AG04450 (cell line): ENCODE results near the gene TRIM22. TPM values are rescaled to one million over a fixed set of nuclear protein-coding genes. Genes with fewer than 3 reads are reported as not detected.
"Not testable (repeated sequence)": the region's sequence is repeated elsewhere in the genome, so short reads cannot be mapped to it uniquely, and the experiment has no call there.

Experiments used
- CTCF ChIA-PET: fragments of 300-600, 350-600 bp; formaldehyde crosslinking; extraction: SDS; loops from one replicate; lab custom pipeline; 2022; ENCODE audit warnings: antibody characterized with exemption, inconsistent platforms; lab: Charles Lee
- POLR2A ChIA-PET: fragments of 350-600 bp; formaldehyde crosslinking; extraction: SDS; loops from one replicate; lab custom pipeline; 2021; ENCODE audit warnings: antibody characterized with exemption, inconsistent platforms; lab: Yijun Ruan, JAX
- DNase-seq: peaks from one replicate; pipeline ENCODE4 v3.0.0-alpha.2; 2011; ENCODE audit warnings: low read depth, low spot score
- H3K27ac ChIP-seq: one replicate; pipeline ENCODE4 v1.5.1; 2012; ENCODE audit warnings: low read depth, low read length, control low read depth
- H3K27me3 ChIP-seq: one replicate; pipeline ENCODE4 v1.6.0; 2012; ENCODE audit warnings: low read length; ENCODE audit not compliant: control insufficient read depth, insufficient read depth
- H3K4me3 ChIP-seq: 2 replicates; pipeline ENCODE4 v1.5.1; 2011; ENCODE audit warnings: mild to moderate bottlenecking, low read depth, low read length, control low read depth
- H3K9me3 ChIP-seq: 2 replicates; pipeline ENCODE4 v1.5.1; 2012; ENCODE audit warnings: low read length; ENCODE audit not compliant: control insufficient read depth, insufficient read depth
- CTCF ChIP-seq: IDR thresholded peaks from 2 replicates; pipeline ENCODE4 v1.5.1; 2011; ENCODE audit warnings: low read depth, low read length, control low read depth, inconsistent platforms
- polyA plus RNA-seq: library from polyadenylated mRNA; depleted of rRNA; stranded (reverse); fragments of >200 nt; gene quantifications from 2 replicates; pipeline ENCODE4 v1.2.3, GENCODE V29; 2011

The TRIM22 gene
- polyA plus RNA-seq, 1 experiment = 100 TPM

- Histone ChIP-seq H3K4me3 (no peak overlapping the region), H3K27me3 (no peaks in the 10 kb centered on the region), H3K9me3 (no peaks in the 10 kb centered on the region), H3K27ac (no peak overlapping the region)
- POLR2A ChIA-PET = no interaction called here
- peak; percentile 52 for TF ChIP-seq CTCF
- no peak for DNase-seq
- CTCF ChIA-PET = no interaction called here
These were observed 22.9 kb downstream of the TRIM22 start for GRCh38 chr11:5712507-5712906.

DNA sequence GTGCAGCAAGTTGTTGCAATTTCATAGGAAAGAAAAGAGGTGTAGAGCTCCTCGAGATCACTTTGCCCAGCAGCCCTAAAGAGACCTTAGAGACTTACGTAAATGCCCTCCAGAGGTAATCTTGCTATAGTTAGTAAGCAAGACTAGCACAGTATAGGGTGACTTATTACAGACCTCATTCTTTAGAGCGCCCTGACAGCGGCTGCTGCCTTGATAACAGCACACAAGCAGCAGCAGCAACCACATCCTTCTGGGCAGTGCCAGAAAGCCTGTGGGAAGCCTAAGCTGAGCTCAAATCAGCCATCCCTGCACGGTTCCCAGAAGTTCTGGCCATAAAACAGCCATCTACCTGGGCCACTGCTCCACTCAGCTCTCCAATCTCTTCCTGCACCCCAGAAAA lies 24.1 kb downstream of the TRIM22 start:
- H3K9me3 ChIP-seq = no peaks in the 10 kb centered on the region
- H3K27ac ChIP-seq = no peak overlapping the region
- no peak for TF ChIP-seq CTCF
- DNase-seq = no peak
- CTCF ChIA-PET = interaction anchor here (0.6 kb wide), 1 partner anchor 67 kb away, joined by 3 read pairs; no protein-coding TSS in a partner anchor
- H3K27me3 ChIP-seq = no peaks in the 10 kb centered on the region
- POLR2A ChIA-PET = no interaction called here
- H3K4me3 ChIP-seq = no peak overlapping the region

DNA sequence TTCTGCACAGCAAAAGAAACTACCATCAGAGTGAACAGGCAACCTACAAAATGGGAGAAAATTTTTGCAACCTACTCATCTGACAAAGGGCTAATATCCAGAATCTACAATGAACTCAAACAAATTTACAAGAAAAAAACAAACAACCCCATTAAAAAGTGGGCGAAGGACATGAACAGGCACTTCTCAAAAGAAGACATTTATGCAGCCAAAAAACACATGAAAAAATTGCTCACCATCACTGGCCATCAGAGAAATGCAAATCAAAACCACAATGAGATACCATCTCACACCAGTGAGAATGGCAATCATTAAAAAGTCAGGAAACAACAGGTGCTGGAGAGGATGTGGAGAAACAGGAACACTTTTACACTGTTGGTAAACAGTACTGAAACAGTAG lies 26.9 kb downstream of the TRIM22 start:
- DNase-seq, CTCF ChIA-PET, POLR2A ChIA-PET, H3K4me3 ChIP-seq, H3K27me3 ChIP-seq, H3K27ac ChIP-seq, H3K9me3 ChIP-seq: not testable (repeated sequence)

GRCh38 chr11:5719703-5720495 lies 30.3 kb downstream of the TRIM22 start:
- no peak for TF ChIP-seq CTCF
- Histone ChIP-seq H3K4me3 (no peak overlapping the region), H3K27me3 (peaks cover 3% of the 10 kb centered on the region), H3K9me3 (no peaks in the 10 kb centered on the region), H3K27ac (no peak overlapping the region)
- CTCF ChIA-PET = no interaction called here
- DNase-seq = no peak
- POLR2A ChIA-PET = no interaction called here

- DNase-seq = no peak
- TF ChIP-seq CTCF = no peak
- Histone ChIP-seq H3K9me3 (no peaks in the 10 kb centered on the region), H3K27me3 (peaks cover 3% of the 10 kb centered on the region), H3K4me3 (no peak overlapping the region), H3K27ac (no peak overlapping the region)
- CTCF ChIA-PET = no interaction called here
- POLR2A ChIA-PET = no interaction called here
These were observed 33.0 kb downstream of the TRIM22 start for GRCh38 chr11:5722622-5723021.
